DND-41 (cell line): ENCODE measurements around the gene TRIM33.
"Not testable (repeated sequence)": the region's sequence is repeated elsewhere in the genome, so short reads cannot be mapped to it uniquely, and the experiment has no call there.

Experiments used
- ATAC-seq: fragments of 200-7000 bp; cut with Tn5 transposase; 3 replicates; pipeline ENCODE4 v1.9.1; 2021; ENCODE audit warnings: low read depth; ENCODE audit not compliant: insufficient read depth
- DNase-seq: peaks from one replicate; pipeline ENCODE4 v3.0.0-alpha.2; 2020
- H2AFZ ChIP-seq: 2 replicates; pipeline ENCODE4 v1.6.0; 2012; ENCODE audit warnings: low read depth, low read length
- H3K27ac ChIP-seq: 2 replicates; pipeline ENCODE4 v1.5.1; 2012; ENCODE audit warnings: low read length, inconsistent platforms
- H3K27me3 ChIP-seq: fragments of 200-600 bp; sonication (generic); 2 replicates; pipeline ENCODE4 v1.6.0; 2012; ENCODE audit warnings: low read length, mild to moderate bottlenecking, inconsistent platforms; ENCODE audit not compliant: insufficient read depth, poor library complexity
- H3K36me3 ChIP-seq: 2 replicates; pipeline ENCODE4 v1.5.1; 2012; ENCODE audit warnings: low read length, inconsistent platforms; ENCODE audit not compliant: insufficient read depth
- H3K4me1 ChIP-seq: 2 replicates; pipeline ENCODE4 v1.5.1; 2012; ENCODE audit warnings: mild to moderate bottlenecking, low read length; ENCODE audit not compliant: insufficient read depth
- H3K4me2 ChIP-seq: 2 replicates; pipeline ENCODE4 v1.6.0; 2012; ENCODE audit warnings: mild to moderate bottlenecking, moderate library complexity, low read length, inconsistent platforms; ENCODE audit not compliant: insufficient read depth
- H3K4me3 ChIP-seq, 2 experiments: fragments of 200-600 bp in 1 of 2; shearing (Covaris generic) in 1 of 2; 2 replicates each; pipeline ENCODE4 v1.5.1; 2012 to 2016; ENCODE audit warnings: inconsistent platforms in 2 of 2, low read length in 2 of 2, mild to moderate bottlenecking in 2 of 2, low read depth in 1 of 2, moderate library complexity in 1 of 2
- H3K79me2 ChIP-seq: 2 replicates; pipeline ENCODE4 v1.6.0; 2012; ENCODE audit warnings: low read length, inconsistent platforms; ENCODE audit not compliant: insufficient read depth
- H3K9ac ChIP-seq: 2 replicates; pipeline ENCODE4 v1.6.0; 2012; ENCODE audit warnings: low read depth, mild to moderate bottlenecking, inconsistent platforms, low read length, moderate library complexity
- H3K9me3 ChIP-seq: 2 replicates; pipeline ENCODE4 v1.5.1; 2012; ENCODE audit warnings: low read length, moderate library complexity, mild to moderate bottlenecking, inconsistent platforms; ENCODE audit not compliant: insufficient read depth, severe bottlenecking
- H4K20me1 ChIP-seq: 2 replicates; pipeline ENCODE4 v1.6.0; 2012; ENCODE audit warnings: low read length; ENCODE audit not compliant: insufficient read depth
- CTCF ChIP-seq: IDR thresholded peaks from 2 replicates; pipeline ENCODE4 v1.5.1; 2012; ENCODE audit warnings: borderline replicate concordance, low read length, moderate library complexity, mild to moderate bottlenecking; ENCODE audit not compliant: poor library complexity, severe bottlenecking; ENCODE audit errors: extremely low read depth
- EZH2 ChIP-seq: IDR thresholded peaks from 3 replicates; pipeline ENCODE4 v1.6.1; 2012; ENCODE audit warnings: borderline replicate concordance, low read depth, mild to moderate bottlenecking, moderate library complexity, low read length, inconsistent platforms; ENCODE audit not compliant: severe bottlenecking

The TRIM33 gene

GRCh38 chr1:114453361-114453784, 57.6 kb downstream of the TRIM33 start:
- no peak overlapping the region for H3K27ac ChIP-seq
- no peaks in the 10 kb centered on the region for H3K27me3 ChIP-seq
- H3K4me2 ChIP-seq: no peak overlapping the region
- no peak for DNase-seq
- H3K4me1 ChIP-seq: no peaks in the 10 kb centered on the region
- H3K36me3 ChIP-seq: peaks cover 80% of the 10 kb centered on the region
- no peak for TF ChIP-seq EZH2
- TF ChIP-seq CTCF: no peak
- no peaks in the 10 kb centered on the region; the same call in 1 of the 2 replicates for H4K20me1 ChIP-seq
- H3K79me2 ChIP-seq: peaks cover 24% of the 10 kb centered on the region
- H3K9me3 ChIP-seq: no peaks in the 10 kb centered on the region
- no peak overlapping the region for H3K9ac ChIP-seq
- H3K4me3 ChIP-seq: no peak overlapping the region
- H2AFZ ChIP-seq: no peak overlapping the region
- no peak for ATAC-seq

DNA sequence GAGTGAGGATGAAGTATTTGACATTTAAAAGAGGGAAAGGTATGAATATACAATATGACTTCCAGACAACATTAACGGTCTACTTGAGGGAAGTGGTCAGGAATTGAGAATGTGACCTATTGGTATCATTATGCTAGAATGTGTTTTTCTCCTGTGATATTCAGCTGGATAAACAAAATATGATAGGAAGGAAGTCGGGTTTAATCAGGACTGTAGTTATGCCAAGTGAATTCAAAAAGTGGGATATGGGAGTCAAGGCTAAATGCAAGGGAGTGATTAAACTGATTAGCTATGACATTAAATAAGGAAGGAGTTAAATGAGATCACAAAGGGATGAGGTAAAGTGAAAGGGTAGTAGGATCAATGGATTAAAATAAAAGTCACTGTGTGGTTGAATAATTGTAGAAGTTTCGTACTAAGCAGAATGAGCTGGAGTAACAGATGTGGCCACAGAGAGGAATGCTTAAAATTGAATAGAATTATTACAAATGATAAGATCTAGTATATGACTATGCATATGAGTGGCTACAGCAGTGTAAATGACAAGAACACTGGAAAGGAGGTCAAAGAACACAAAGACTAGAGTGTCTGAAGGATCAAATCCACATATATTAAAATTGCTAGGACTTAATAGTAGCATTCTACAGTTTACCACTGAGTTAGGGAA, 62.5 kb downstream of the TRIM33 start:
- Histone ChIP-seq H3K27me3 (no peaks in the 10 kb centered on the region), H3K4me1 (no peaks in the 10 kb centered on the region), H3K4me3 (no peak overlapping the region), H3K79me2 (peaks cover 42% of the 10 kb centered on the region), H2AFZ (no peak overlapping the region), H4K20me1 (peaks cover 7% of the 10 kb centered on the region; the same call in 1 of the 2 replicates), H3K4me2 (no peak overlapping the region), H3K9ac (no peak overlapping the region), H3K27ac (no peak overlapping the region), H3K36me3 (peaks cover 77% of the 10 kb centered on the region), H3K9me3 (no peaks in the 10 kb centered on the region)
- ATAC-seq: no peak
- no peak for DNase-seq
- no peak for TF ChIP-seq EZH2
- no peak for TF ChIP-seq CTCF

GRCh38 chr1:114446198-114446597, 64.8 kb downstream of the TRIM33 start:
- Histone ChIP-seq H3K9me3 (no peaks in the 10 kb centered on the region), H3K79me2 (peaks cover 48% of the 10 kb centered on the region; the same call in 1 of the 2 replicates), H3K27ac (no peak overlapping the region), H3K27me3 (no peaks in the 10 kb centered on the region), H3K9ac (no peak overlapping the region), H3K4me1 (no peaks in the 10 kb centered on the region), H4K20me1 (0 out of 2 replicates have a peak, but pooled peaks cover 7% of the 10 kb centered on the region), H3K4me2 (no peak overlapping the region), H3K4me3 (no peak overlapping the region), H3K36me3 (peaks cover 82% of the 10 kb centered on the region), H2AFZ (no peak overlapping the region)
- DNase-seq (no peak), ATAC-seq (no peak)
- TF ChIP-seq CTCF (no peak), EZH2 (no peak)

- peaks cover 76% of the 10 kb centered on the region for H3K36me3 ChIP-seq
- not testable (repeated sequence) for H3K27me3 ChIP-seq, H4K20me1 ChIP-seq, H3K4me1 ChIP-seq, H2AFZ ChIP-seq, H3K4me3 ChIP-seq, ATAC-seq, H3K9ac ChIP-seq, H3K4me2 ChIP-seq, DNase-seq, H3K27ac ChIP-seq, H3K9me3 ChIP-seq
- peaks cover 61% of the 10 kb centered on the region for H3K79me2 ChIP-seq
Observed at GRCh38 chr1:114443226-114443625, 67.8 kb downstream of the TRIM33 start.
